GM06990 (cell line): ENCODE results near the gene ITIH4.

Experiments
- DNase-seq: peaks from one replicate; pipeline ENCODE4 v3.0.0-alpha.2; 2011; ENCODE audit not compliant: insufficient read length; ENCODE audit errors: extremely low read depth
- H3K27me3 ChIP-seq: replicated peaks from 2 replicates; pipeline ENCODE4 v1.6.0; 2011; ENCODE audit warnings: low read length; ENCODE audit not compliant: control insufficient read depth, insufficient read depth
- H3K36me3 ChIP-seq: 2 replicates; pipeline ENCODE4 v1.5.1; 2011; ENCODE audit warnings: low read length; ENCODE audit not compliant: control insufficient read depth, insufficient read depth
- H3K4me3 ChIP-seq: replicated peaks from 2 replicates; pipeline ENCODE4 v1.5.1; 2011; ENCODE audit warnings: low read depth, mild to moderate bottlenecking, control low read depth, low read length
- TF ChIP-seq, protein P1 (sequence below): IDR thresholded peaks from 2 replicates; pipeline ENCODE4 v1.5.1; 2011; ENCODE audit warnings: low read length, control low read depth, mild to moderate bottlenecking, inconsistent platforms; ENCODE audit not compliant: insufficient read depth, poor library complexity, severe bottlenecking

The ITIH4 gene

DNA sequence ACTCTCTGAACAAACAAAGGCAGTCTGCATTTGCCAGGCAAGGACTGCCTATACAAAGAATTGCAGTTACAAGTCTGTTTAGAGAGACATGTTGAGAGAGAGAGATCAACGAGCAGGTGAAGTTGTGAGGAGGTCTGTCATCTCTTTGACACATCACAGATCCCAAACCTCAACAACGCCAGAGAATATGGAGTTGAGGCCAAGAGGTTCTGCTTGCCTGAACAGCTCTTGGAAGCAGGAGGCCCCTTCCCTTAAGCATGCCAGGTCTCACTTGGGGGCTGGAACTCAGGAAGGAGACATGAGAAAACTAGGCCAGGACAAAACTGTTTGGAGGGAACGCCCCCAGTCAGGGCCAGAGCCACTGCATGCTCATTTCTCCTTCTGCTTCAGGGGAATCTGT is 26.7 kb upstream of the ITIH4 start:
- no peaks in the 10 kb centered on the region for H3K27me3 ChIP-seq

DNA sequence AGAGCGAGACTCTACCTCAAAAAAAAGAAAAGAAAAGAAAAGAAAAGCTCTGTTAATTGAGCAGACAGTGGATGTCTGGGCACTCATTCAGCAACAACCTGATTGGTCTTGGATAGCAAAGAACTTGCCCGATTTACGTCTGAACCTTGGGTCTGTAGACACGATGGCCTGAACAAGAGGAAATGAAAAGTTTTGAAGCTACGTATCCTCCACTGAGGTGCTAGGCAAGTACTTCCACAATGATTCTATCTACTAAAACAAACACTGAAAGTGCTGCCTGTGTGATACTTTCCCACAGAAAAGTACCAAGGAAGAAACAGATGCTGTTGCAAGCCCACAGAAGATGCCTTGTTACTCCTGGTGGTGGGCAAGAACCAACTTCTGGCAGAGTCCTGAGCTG is 26.2 kb upstream of the ITIH4 start:
- no peak for DNase-seq

More for the DNA sequence above, 26.7 kb upstream of the ITIH4 start:
- DNase-seq, result no peak
- TF ChIP-seq, protein P1, sequence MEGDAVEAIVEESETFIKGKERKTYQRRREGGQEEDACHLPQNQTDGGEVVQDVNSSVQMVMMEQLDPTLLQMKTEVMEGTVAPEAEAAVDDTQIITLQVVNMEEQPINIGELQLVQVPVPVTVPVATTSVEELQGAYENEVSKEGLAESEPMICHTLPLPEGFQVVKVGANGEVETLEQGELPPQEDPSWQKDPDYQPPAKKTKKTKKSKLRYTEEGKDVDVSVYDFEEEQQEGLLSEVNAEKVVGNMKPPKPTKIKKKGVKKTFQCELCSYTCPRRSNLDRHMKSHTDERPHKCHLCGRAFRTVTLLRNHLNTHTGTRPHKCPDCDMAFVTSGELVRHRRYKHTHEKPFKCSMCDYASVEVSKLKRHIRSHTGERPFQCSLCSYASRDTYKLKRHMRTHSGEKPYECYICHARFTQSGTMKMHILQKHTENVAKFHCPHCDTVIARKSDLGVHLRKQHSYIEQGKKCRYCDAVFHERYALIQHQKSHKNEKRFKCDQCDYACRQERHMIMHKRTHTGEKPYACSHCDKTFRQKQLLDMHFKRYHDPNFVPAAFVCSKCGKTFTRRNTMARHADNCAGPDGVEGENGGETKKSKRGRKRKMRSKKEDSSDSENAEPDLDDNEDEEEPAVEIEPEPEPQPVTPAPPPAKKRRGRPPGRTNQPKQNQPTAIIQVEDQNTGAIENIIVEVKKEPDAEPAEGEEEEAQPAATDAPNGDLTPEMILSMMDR, result no peak
- peaks cover 1% of the 10 kb centered on the region for H3K36me3 ChIP-seq
- no peak overlapping the region for H3K4me3 ChIP-seq

DNA sequence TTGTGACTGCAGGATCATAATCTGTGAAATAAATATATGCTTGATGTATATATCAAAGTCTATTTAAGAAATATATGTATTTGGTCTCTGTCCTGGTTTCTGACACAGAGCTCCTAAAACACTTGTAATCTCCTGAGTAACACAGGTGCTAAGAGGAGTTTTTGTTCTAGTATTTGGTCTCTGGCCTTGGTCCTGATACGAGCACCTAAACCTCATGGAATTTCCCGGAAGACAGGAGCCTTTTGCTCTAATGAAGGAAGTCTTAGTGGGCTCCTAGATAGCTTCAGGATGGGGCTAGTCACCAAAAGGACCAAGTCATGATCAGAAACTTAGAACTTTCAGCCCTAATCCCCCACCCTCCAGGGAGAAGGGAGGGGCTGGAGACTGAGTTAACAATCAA is 23.5 kb upstream of the ITIH4 start:
- TF ChIP-seq, protein P1, result no peak
- Histone ChIP-seq H3K27me3 (no peaks in the 10 kb centered on the region), H3K4me3 (no peak overlapping the region), H3K36me3 (peaks cover 11% of the 10 kb centered on the region)
- no peak for DNase-seq

More for the DNA sequence above, 26.2 kb upstream of the ITIH4 start:
- H3K27me3 ChIP-seq, result no peaks in the 10 kb centered on the region
- TF ChIP-seq, protein P1, result no peak
- H3K4me3 ChIP-seq, result no peak overlapping the region
- peaks cover 5% of the 10 kb centered on the region for H3K36me3 ChIP-seq

- no peak for DNase-seq
- TF ChIP-seq, protein P1, result no peak
- H3K27me3 ChIP-seq, result no peaks in the 10 kb centered on the region
- peaks cover 11% of the 10 kb centered on the region for H3K36me3 ChIP-seq
- H3K4me3 ChIP-seq, result no peak overlapping the region
Observed at GRCh38 chr3:52852419-52852818, 21.9 kb upstream of the ITIH4 start.

GRCh38 chr3:52851348-52851747 is 20.9 kb upstream of the ITIH4 start:
- TF ChIP-seq, protein P1, result peak; percentile 60

GRCh38 chr3:52849656-52850055 is 19.2 kb upstream of the ITIH4 start:
- no peak overlapping the region for H3K4me3 ChIP-seq
- no peaks in the 10 kb centered on the region for H3K27me3 ChIP-seq
- no peak for DNase-seq
- TF ChIP-seq, protein P1, result no peak
- peaks cover 11% of the 10 kb centered on the region for H3K36me3 ChIP-seq

More at GRCh38 chr3:52851348-52851747, 20.9 kb upstream of the ITIH4 start:
- Histone ChIP-seq H3K4me3 (no peak overlapping the region), H3K36me3 (peaks cover 10% of the 10 kb centered on the region), H3K27me3 (no peaks in the 10 kb centered on the region)
- DNase-seq, result no peak
